GM10248 (cell line): ENCODE measurements around the gene UAP1L1.

Source experiments
- CTCF ChIA-PET: fragments of 300-600 bp; sonication (Branson Sonifier 250); formaldehyde crosslinking; extraction: SDS; loops from one replicate; lab custom pipeline; 2021; ENCODE audit warnings: antibody characterized with exemption; lab: Yijun Ruan, JAX
- POLR2A ChIA-PET: fragments of 350-650 bp; sonication (Branson Sonifier 250); formaldehyde crosslinking; extraction: SDS; loops from one replicate; lab custom pipeline; 2020; ENCODE audit warnings: antibody characterized with exemption; lab: Yijun Ruan, JAX
- DNase-seq: peaks from one replicate; pipeline ENCODE4 v3.0.0; 2012; ENCODE audit errors: extremely low spot score
- CTCF ChIP-seq: IDR thresholded peaks from 2 replicates; pipeline ENCODE4 v1.5.1; 2012; ENCODE audit warnings: mild to moderate bottlenecking, low read depth; ENCODE audit errors: extremely low read depth, missing control alignments, control extremely low read depth

Gene UAP1L1

GRCh38 chr9:137077010-137077747 lies at the start of gene UAP1L1:
UAP1L1 (plus strand) TSS chr9:137077517; CDS start chr9:137077533, 16 bp downstream.
- DNase-seq, result peak; percentile 88
- ChIA-PET CTCF (interaction anchor here (1.0 to 3.6 kb wide), 10 partner anchors 9 to 160 kb away, joined by 3 to 17 read pairs (median 5); no protein-coding TSS in a partner anchor), POLR2A (interaction anchor here (0.6 to 0.9 kb wide), 2 partner anchors 43 to 340 kb away, joined by 3 to 4 read pairs; no protein-coding TSS in a partner anchor)
- no peak for TF ChIP-seq CTCF

GRCh38 chr9:137028263-137029057 lies 48.9 kb upstream of the UAP1L1 start:
- POLR2A ChIA-PET, result no interaction called here
- CTCF ChIA-PET, result interaction anchor here (0.8 to 9.4 kb wide), 60 partner anchors 9 to 322 kb away, joined by 3 to 202 read pairs (median 6); partner anchors contain the start of genes AJM1, CLIC3, MAN1B1 and NPDC1
- peak; percentile 83 for DNase-seq
- peak; percentile 78 for TF ChIP-seq CTCF

- TF ChIP-seq CTCF, result peak; percentile 98
- DNase-seq, result peak; percentile 83
- ChIA-PET POLR2A (no interaction called here), CTCF (interaction anchor here (0.6 to 9.4 kb wide), 71 partner anchors 9 to 939 kb away, joined by 3 to 202 read pairs (median 6); partner anchors contain the start of genes AJM1, CLIC3, MAN1B1 and NPDC1)
Measured at GRCh38 chr9:137029058-137029936, 48.0 kb upstream of the UAP1L1 start.

GRCh38 chr9:137030006-137030405 lies 47.3 kb upstream of the UAP1L1 start:
- ChIA-PET CTCF (interaction anchor here (0.6 to 9.4 kb wide), 64 partner anchors 9 to 939 kb away, joined by 3 to 202 read pairs (median 6); partner anchors contain the start of genes AJM1, CLIC3, MAN1B1 and NPDC1), POLR2A (no interaction called here)
- no peak for DNase-seq
- TF ChIP-seq CTCF, result no peak

- no peak for DNase-seq
- TF ChIP-seq CTCF, result no peak
- POLR2A ChIA-PET, result no interaction called here
- CTCF ChIA-PET, result interaction anchor here (1.3 to 9.4 kb wide), 20 partner anchors 9 to 259 kb away, joined by 3 to 202 read pairs (median 8); partner anchors contain the start of genes AJM1, C8G, FBXW5 and MAN1B1
Measured at GRCh38 chr9:137030538-137031527, 46.5 kb upstream of the UAP1L1 start.
